Uterus (tissue), 2 donors: ENCODE measurements around the gene SPECC1.

Experiments used
- CTCF ChIP-seq, 4 experiments: fragments of 200-600 bp in 2 of 4; fragments of 450-650 bp in 2 of 4; sonication (generic) in 2 of 4; IDR thresholded peaks; one replicate each; pipeline ENCODE4 v1.5.1; 2016 to 2019; ENCODE audit warnings: antibody characterized with exemption in 4 of 4, mild to moderate bottlenecking in 2 of 4, moderate library complexity in 1 of 4
- POLR2A ChIP-seq, 2 donors: fragments of 450-650 bp; IDR thresholded peaks; one replicate each; pipeline ENCODE4 v1.6.1; 2016; ENCODE audit warnings: antibody characterized with exemption in 2 of 2, mild to moderate bottlenecking in 1 of 2, moderate library complexity in 1 of 2

- TF ChIP-seq CTCF (IDR thresholded peaks at IDR 0.05), result no peak
- no peak for TF ChIP-seq POLR2A (IDR thresholded peaks at IDR 0.05)
Observed at GRCh38 chr17:20045476-20045875, 36.3 kb downstream of the SPECC1 start.
